ENCODE data around the gene FBXO31. TPM values are rescaled to one million over a fixed set of nuclear protein-coding genes. Genes with fewer than 3 reads are reported as not detected.

Gene FBXO31
- total and polyA plus RNA-seq, 2 of the 8 experiments (the other 6 are each of a cell fraction or from before 2014, with no cell fraction given) = 8.3 to 21.6 TPM

DNA sequence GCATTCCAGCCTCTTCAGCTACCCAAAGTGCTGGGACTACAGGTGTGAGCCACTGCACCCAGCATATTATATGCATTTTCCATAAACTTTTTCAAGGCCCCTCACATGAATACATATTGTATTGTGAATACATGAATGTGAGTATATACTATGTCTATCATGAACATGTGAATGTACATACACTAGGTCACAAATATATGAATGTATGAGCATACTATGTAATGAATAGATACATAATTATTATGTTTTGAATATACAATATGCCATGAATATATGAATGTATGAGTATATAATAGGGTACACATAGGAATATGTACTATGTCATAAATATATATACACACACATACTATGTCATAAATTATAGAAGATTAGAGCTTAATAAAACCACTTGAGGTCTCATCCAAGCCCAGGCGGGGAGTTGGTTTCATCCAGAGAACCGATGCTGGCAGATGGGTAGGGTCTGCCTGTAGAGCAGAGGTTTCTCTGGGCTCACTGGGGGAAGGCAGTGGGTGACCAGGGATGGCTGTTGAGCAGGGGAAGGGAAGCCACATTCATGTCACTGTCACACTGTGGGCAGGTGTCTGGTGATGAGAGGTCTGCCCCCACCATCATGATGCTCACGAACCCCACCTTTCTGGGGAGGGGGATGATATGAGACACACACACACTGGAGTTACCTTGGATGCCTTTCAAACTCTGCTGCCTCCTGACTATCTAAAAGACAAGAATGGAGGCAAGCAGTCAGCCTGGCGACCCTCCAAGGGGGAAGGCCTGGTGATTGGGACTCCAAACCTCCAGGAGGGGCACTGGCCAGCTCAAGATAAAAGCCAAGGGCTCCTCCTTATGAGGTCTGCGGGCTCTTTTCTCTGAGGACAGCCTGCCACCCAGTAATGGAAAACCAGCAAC lies 73.7 kb downstream of the FBXO31 start (continued):
- TF ChIP-seq EZH2 (IDR thresholded peaks at IDR 0.05; ENCODE audit: low read depth, low read length, severe bottlenecking) = no peak
- no peak for TF ChIP-seq BACH1 (IDR thresholded peaks at IDR 0.05; ENCODE audit: low read length)
- TF ChIP-seq MAX (IDR thresholded peaks at IDR 0.05) = no peak
- TF ChIP-seq EP300 (IDR thresholded peaks at IDR 0.05; ENCODE audit: borderline replicate concordance in 1 of 2, low read depth in 2 of 2, low read length in 2 of 2) = no peak
- TF ChIP-seq TAF7 (optimal IDR thresholded peaks at IDR 0.05; ENCODE audit: borderline replicate concordance, low read depth, low read length) = no peak

Data from H1 (cell line).